Thyroid gland (tissue), 4 donors: ENCODE measurements around the gene FBXO47. TPM values are rescaled to one million over a fixed set of nuclear protein-coding genes. Genes with fewer than 3 reads are reported as not detected.

Experiments
- DNase-seq, 2 donors: peaks; one replicate each; pipeline ENCODE4 v3.0.0-alpha.2; 2019
- H3K27ac ChIP-seq, 3 donors: fragments of 200-600 bp; sonication (generic); 1 replicate in 2 of 3; 2 replicates in 1 of 3; pipeline ENCODE4 v1.5.1; 2016 to 2019; ENCODE audit warnings: mild to moderate bottlenecking in 1 of 3, moderate library complexity in 1 of 3
- H3K27me3 ChIP-seq: fragments of 200-600 bp; sonication (generic); one replicate; pipeline ENCODE4 v1.5.1; 2019
- H3K36me3 ChIP-seq, 2 donors: fragments of 200-600 bp; sonication (generic); one replicate each; pipeline ENCODE4 v1.5.1; 2016 to 2019
- H3K4me1 ChIP-seq, 2 donors: fragments of 200-600 bp; sonication (generic); one replicate each; pipeline ENCODE4 v1.5.1; 2017 to 2019
- H3K4me3 ChIP-seq, 3 donors: fragments of 200-600 bp; sonication (generic); replicated peaks in 1 of 3; 1 replicate in 2 of 3; 2 replicates in 1 of 3; pipeline ENCODE4 v1.5.1; 2016; ENCODE audit warnings: mild to moderate bottlenecking in 1 of 3
- H3K9me3 ChIP-seq: fragments of 200-600 bp; sonication (generic); one replicate; pipeline ENCODE4 v1.5.1; 2017
- CTCF ChIP-seq, 6 experiments: fragments of 200-600 bp in 3 of 6; fragments of 450-650 bp in 3 of 6; sonication (generic) in 3 of 6; IDR thresholded peaks; one replicate each; pipeline ENCODE4 v1.5.1; 2016 to 2019; ENCODE audit warnings: antibody characterized with exemption in 6 of 6, mild to moderate bottlenecking in 2 of 6, inconsistent platforms in 1 of 6, moderate library complexity in 1 of 6
- POLR2A ChIP-seq, 2 donors: fragments of 450-650 bp; IDR thresholded peaks; one replicate each; pipeline ENCODE4 v1.6.1; 2017; ENCODE audit warnings: antibody characterized with exemption in 2 of 2, mild to moderate bottlenecking in 2 of 2, moderate library complexity in 1 of 2
- WGBS, 2 donors: methylation state at CpG; one replicate each; pipeline ENCODE4 v1.1.5; 2017; 5-methylcytosine and 5-hydroxymethylcytosine counted together
- intact Hi-C: fragments of 100-400 bp; cut with DNase I; formaldehyde crosslinking; loops from one replicate; pipeline ENCODE4 v1.15.1; 2023
- total RNA-seq, 4 donors: library from RNA; depleted of rRNA; stranded (reverse); fragments of >200 nt; gene quantifications; one replicate each; pipeline ENCODE4 v1.2.3, GENCODE V29; 2016

FBXO47 gene
- total RNA-seq, 4 donors from 2014 or later, result not detected

- Histone ChIP-seq H3K36me3 (no peaks in the 10 kb centered on the region), H3K9me3 (no peaks in the 10 kb centered on the region), H3K4me3 (no peak overlapping the region), H3K27me3 (no peaks in the 10 kb centered on the region), H3K4me1 (no peaks in the 10 kb centered on the region), H3K27ac (no peak overlapping the region)
- intact Hi-C loops, result no loop called here
- TF ChIP-seq CTCF (IDR thresholded peaks at IDR 0.05) (no peak), POLR2A (IDR thresholded peaks at IDR 0.05) (no peak)
- no peak for DNase-seq
- WGBS, 2 donors, result 85 to 89% methylated on average over 4 of the region's 4 CpGs
Measured at GRCh38 chr17:39014044-39014794, 47.0 kb upstream of the FBXO47 start.

GRCh38 chr17:39012725-39013124 lies 45.5 kb upstream of the FBXO47 start:
- no peak for TF ChIP-seq CTCF (IDR thresholded peaks at IDR 0.05)
- H3K27me3 ChIP-seq, result no peaks in the 10 kb centered on the region
- no peaks in the 10 kb centered on the region for H3K4me1 ChIP-seq
- no peak overlapping the region for H3K4me3 ChIP-seq
- intact Hi-C loops, result no loop called here
- WGBS, 2 donors, result 93 to 94% methylated on average over 7 of the region's 7 CpGs
- no peak overlapping the region for H3K27ac ChIP-seq
- H3K36me3 ChIP-seq, result no peaks in the 10 kb centered on the region
- DNase-seq, result no peak
- H3K9me3 ChIP-seq, result no peaks in the 10 kb centered on the region

- Histone ChIP-seq H3K9me3 (no peaks in the 10 kb centered on the region), H3K4me3 (no peak overlapping the region), H3K36me3 (no peaks in the 10 kb centered on the region), H3K4me1 (no peaks in the 10 kb centered on the region), H3K27ac (no peak overlapping the region), H3K27me3 (no peaks in the 10 kb centered on the region)
- peak; percentile 26 to 34 for DNase-seq
- TF ChIP-seq CTCF (IDR thresholded peaks at IDR 0.05), result peak in 2 of 6 experiments; percentile 19
- no peak for TF ChIP-seq POLR2A (IDR thresholded peaks at IDR 0.05)
- intact Hi-C loops, result no loop called here
- WGBS, 2 donors, result 59 to 73% methylated on average over 14 of the region's 14 CpGs
Measured at GRCh38 chr17:39011907-39012468, 44.8 kb upstream of the FBXO47 start.

GRCh38 chr17:39009581-39010001 lies 42.4 kb upstream of the FBXO47 start:
- intact Hi-C loops, result no loop called here
- Histone ChIP-seq H3K4me1 (no peaks in the 10 kb centered on the region), H3K27me3 (no peaks in the 10 kb centered on the region), H3K27ac (no peak overlapping the region), H3K36me3 (no peaks in the 10 kb centered on the region), H3K9me3 (no peaks in the 10 kb centered on the region), H3K4me3 (no peak overlapping the region)
- DNase-seq, result no peak
- no peak for TF ChIP-seq POLR2A (IDR thresholded peaks at IDR 0.05)
- no peak for TF ChIP-seq CTCF (IDR thresholded peaks at IDR 0.05)
- WGBS, 2 donors, result 74 to 87% methylated on average over 3 of the region's 3 CpGs

GRCh38 chr17:39008633-39009032 lies 41.4 kb upstream of the FBXO47 start:
- H3K4me3 ChIP-seq, result no peak overlapping the region
- no peak overlapping the region for H3K27ac ChIP-seq
- no peak for DNase-seq
- no peaks in the 10 kb centered on the region for H3K9me3 ChIP-seq
- TF ChIP-seq POLR2A (IDR thresholded peaks at IDR 0.05) (no peak), CTCF (IDR thresholded peaks at IDR 0.05) (no peak)
- intact Hi-C loops, result no loop called here
- H3K4me1 ChIP-seq, result peaks cover 0 to 1% of the 10 kb centered on the region in 2 donors
- WGBS, 2 donors, result 70 to 81% methylated on average over 2 of the region's 2 CpGs
- H3K36me3 ChIP-seq, result no peaks in the 10 kb centered on the region
- no peaks in the 10 kb centered on the region for H3K27me3 ChIP-seq
